Liver (tissue), 3 donors: Measurements from ENCODE around the gene KCNJ18.
"Not testable (repeated sequence)": the region's sequence is repeated elsewhere in the genome, so short reads cannot be mapped to it uniquely, and the experiment has no call there.

Source experiments
- GABPA ChIP-seq, 2 donors: IDR thresholded peaks in 1 of 2; conservative IDR thresholded peaks in 1 of 2; 2 replicates each; pipeline ENCODE4 v1.6.1; 2016; ENCODE audit warnings: antibody characterized with exemption in 2 of 2, mild to moderate bottlenecking in 1 of 2, moderate library complexity in 1 of 2
- HNF4A ChIP-seq, 2 donors: conservative IDR thresholded peaks; 2 replicates each; pipeline ENCODE4 v1.6.1; 2016; ENCODE audit warnings: antibody characterized with exemption in 2 of 2, mild to moderate bottlenecking in 2 of 2
- JUND ChIP-seq, 2 donors: IDR thresholded peaks; 2 replicates each; pipeline ENCODE4 v1.6.1; 2016; ENCODE audit warnings: antibody characterized with exemption in 2 of 2
- NR2F2 ChIP-seq: IDR thresholded peaks from 2 replicates; pipeline ENCODE4 v1.6.1; 2016; ENCODE audit warnings: antibody characterized with exemption
- RAD21 ChIP-seq, 2 donors: IDR thresholded peaks; 2 replicates each; pipeline ENCODE4 v1.6.1; 2016; ENCODE audit warnings: antibody characterized with exemption in 2 of 2, mild to moderate bottlenecking in 2 of 2
- REST ChIP-seq: IDR thresholded peaks from 2 replicates; pipeline ENCODE4 v1.6.1; 2016; ENCODE audit warnings: antibody characterized with exemption, mild to moderate bottlenecking
- RXRA ChIP-seq, 2 donors: IDR thresholded peaks; 2 replicates each; pipeline ENCODE4 v1.6.1; 2017 to 2018; ENCODE audit warnings: antibody characterized with exemption in 2 of 2, mild to moderate bottlenecking in 1 of 2
- TAF1 ChIP-seq: conservative IDR thresholded peaks from 2 replicates; pipeline ENCODE4 v1.6.1; 2016; ENCODE audit warnings: antibody characterized with exemption, mild to moderate bottlenecking
- YY1 ChIP-seq: IDR thresholded peaks from 2 replicates; pipeline ENCODE4 v1.6.1; 2016; ENCODE audit warnings: antibody characterized with exemption, mild to moderate bottlenecking
- TF ChIP-seq, protein P1 (sequence below): fragments of 150-350 bp; IDR thresholded peaks from 2 replicates; pipeline ENCODE4 v1.5.1; 2017; ENCODE audit warnings: improper control_type of control experiment, low read depth, low read length; ENCODE audit not compliant: missing input control
- TF ChIP-seq, protein P2 (sequence below): IDR thresholded peaks from 2 replicates; pipeline ENCODE4 v1.6.1; 2016; ENCODE audit warnings: antibody characterized with exemption
- TF ChIP-seq, protein P3 (sequence below): IDR thresholded peaks from 2 replicates; pipeline ENCODE4 v1.6.1; 2016; ENCODE audit warnings: antibody characterized with exemption
- donor health status: healthy.
- donor health status: healthy.

DNA sequence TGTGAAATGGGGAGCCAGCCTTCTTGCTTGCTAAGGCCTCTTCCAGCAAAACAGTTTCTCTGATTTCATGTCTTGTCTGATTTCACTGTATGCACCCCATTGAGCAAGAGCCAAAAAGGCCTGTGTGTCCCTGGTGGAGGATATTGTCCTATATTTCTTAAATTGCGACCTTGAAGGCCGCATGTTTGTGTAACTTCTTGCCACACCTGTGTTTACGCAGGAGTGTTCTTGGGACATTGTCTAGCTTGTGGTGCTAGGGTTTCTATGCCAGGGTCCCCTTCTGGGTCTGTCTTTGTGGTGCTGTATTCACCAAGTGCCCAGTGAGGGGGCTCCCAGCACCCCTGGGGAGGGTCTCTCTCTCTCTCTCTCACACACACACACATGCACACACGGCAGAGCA is 6.8 kb downstream of the KCNJ18 start:
- TF ChIP-seq, protein P1, sequence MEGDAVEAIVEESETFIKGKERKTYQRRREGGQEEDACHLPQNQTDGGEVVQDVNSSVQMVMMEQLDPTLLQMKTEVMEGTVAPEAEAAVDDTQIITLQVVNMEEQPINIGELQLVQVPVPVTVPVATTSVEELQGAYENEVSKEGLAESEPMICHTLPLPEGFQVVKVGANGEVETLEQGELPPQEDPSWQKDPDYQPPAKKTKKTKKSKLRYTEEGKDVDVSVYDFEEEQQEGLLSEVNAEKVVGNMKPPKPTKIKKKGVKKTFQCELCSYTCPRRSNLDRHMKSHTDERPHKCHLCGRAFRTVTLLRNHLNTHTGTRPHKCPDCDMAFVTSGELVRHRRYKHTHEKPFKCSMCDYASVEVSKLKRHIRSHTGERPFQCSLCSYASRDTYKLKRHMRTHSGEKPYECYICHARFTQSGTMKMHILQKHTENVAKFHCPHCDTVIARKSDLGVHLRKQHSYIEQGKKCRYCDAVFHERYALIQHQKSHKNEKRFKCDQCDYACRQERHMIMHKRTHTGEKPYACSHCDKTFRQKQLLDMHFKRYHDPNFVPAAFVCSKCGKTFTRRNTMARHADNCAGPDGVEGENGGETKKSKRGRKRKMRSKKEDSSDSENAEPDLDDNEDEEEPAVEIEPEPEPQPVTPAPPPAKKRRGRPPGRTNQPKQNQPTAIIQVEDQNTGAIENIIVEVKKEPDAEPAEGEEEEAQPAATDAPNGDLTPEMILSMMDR: not testable (repeated sequence)
- TF ChIP-seq HNF4A (conservative IDR thresholded peaks at IDR 0.05); YY1; TAF1; RXRA (IDR thresholded peaks at IDR 0.05); RAD21 (IDR thresholded peaks at IDR 0.05); JUND (IDR thresholded peaks at IDR 0.05); GABPA (IDR thresholded peaks at IDR 0.05 in 1 of 2, conservative IDR thresholded peaks at IDR 0.05 in 1 of 2); NR2F2; REST: not testable (repeated sequence)
- TF ChIP-seq, protein P2, sequence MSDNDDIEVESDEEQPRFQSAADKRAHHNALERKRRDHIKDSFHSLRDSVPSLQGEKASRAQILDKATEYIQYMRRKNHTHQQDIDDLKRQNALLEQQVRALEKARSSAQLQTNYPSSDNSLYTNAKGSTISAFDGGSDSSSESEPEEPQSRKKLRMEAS: not testable (repeated sequence)
- TF ChIP-seq, protein P3, sequence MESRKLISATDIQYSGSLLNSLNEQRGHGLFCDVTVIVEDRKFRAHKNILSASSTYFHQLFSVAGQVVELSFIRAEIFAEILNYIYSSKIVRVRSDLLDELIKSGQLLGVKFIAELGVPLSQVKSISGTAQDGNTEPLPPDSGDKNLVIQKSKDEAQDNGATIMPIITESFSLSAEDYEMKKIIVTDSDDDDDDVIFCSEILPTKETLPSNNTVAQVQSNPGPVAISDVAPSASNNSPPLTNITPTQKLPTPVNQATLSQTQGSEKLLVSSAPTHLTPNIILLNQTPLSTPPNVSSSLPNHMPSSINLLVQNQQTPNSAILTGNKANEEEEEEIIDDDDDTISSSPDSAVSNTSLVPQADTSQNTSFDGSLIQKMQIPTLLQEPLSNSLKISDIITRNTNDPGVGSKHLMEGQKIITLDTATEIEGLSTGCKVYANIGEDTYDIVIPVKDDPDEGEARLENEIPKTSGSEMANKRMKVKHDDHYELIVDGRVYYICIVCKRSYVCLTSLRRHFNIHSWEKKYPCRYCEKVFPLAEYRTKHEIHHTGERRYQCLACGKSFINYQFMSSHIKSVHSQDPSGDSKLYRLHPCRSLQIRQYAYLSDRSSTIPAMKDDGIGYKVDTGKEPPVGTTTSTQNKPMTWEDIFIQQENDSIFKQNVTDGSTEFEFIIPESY: not testable (repeated sequence)
